GM12878 (cell line): ENCODE measurements around the gene THRB. TPM values are rescaled to one million over a fixed set of nuclear protein-coding genes. Genes with fewer than 3 reads are reported as not detected.

Experiments
- ATAC-seq: fragments of 200-7000 bp; cut with Tn5 transposase; 3 replicates; pipeline ENCODE4 v1.9.1; 2020; ENCODE audit warnings: mild to moderate bottlenecking, moderate library complexity
- BruUV-seq: library from RNA; stranded (reverse); fragments of 400-500 nt; replicated peaks from 2 replicates; lab custom pipeline; 2021; lab: Mats Ljungman, UMichigan
- CTCF ChIA-PET: fragments of 300-600 bp; sonication (Branson Sonifier 250); formaldehyde crosslinking; extraction: SDS; loops from one replicate; lab custom pipeline; 2021; ENCODE audit warnings: inconsistent platforms; lab: Yijun Ruan, JAX
- POLR2A ChIA-PET: fragments of 350-600 bp; formaldehyde crosslinking; extraction: SDS; loops from one replicate; lab custom pipeline; 2021; ENCODE audit warnings: inconsistent platforms; lab: Charles Lee
- RAD21 ChIA-PET: fragments of 300-600 bp; sonication (Branson Sonifier 250); formaldehyde crosslinking; loops from one replicate; lab custom pipeline; 2023; ENCODE audit warnings: antibody characterized with exemption; ENCODE audit not compliant: unreplicated experiment; lab: Charles Lee
- SMC1A ChIA-PET: fragments of 300-600 bp; sonication (Branson Sonifier 250); formaldehyde crosslinking; loops from one replicate; lab custom pipeline; 2023; ENCODE audit not compliant: unreplicated experiment, uncharacterized antibody; lab: Charles Lee
- DNase-seq: peaks from one replicate; pipeline ENCODE4 v3.0.0-alpha.2; 2011; ENCODE audit warnings: low read depth, low spot score
- FAIRE-seq: peaks from 3 replicates; lab custom pipeline; 2011; peaks lifted over from hg19 to GRCh38; lab: Jason Lieb, UNC
- H2AFZ ChIP-seq: 2 replicates; pipeline ENCODE4 v1.6.0; 2011; ENCODE audit warnings: low read depth, low read length, control low read depth; ENCODE audit not compliant: control insufficient read depth
- H3K27ac ChIP-seq: 2 replicates; pipeline ENCODE4 v1.5.1; 2011; ENCODE audit warnings: control low read depth; ENCODE audit not compliant: control insufficient read depth, insufficient read depth
- H3K27me3 ChIP-seq, 2 experiments: replicated peaks in 1 of 2; 2 replicates each; pipeline versions ENCODE4 v1.6.0 to v1.6.1; 2011; ENCODE audit warnings: low read length in 1 of 2; ENCODE audit not compliant: control insufficient read depth in 2 of 2, insufficient read depth in 2 of 2
- H3K36me3 ChIP-seq, 2 experiments: 2 replicates each; pipeline ENCODE4 v1.5.1; 2011; ENCODE audit warnings: low read length in 1 of 2; ENCODE audit not compliant: control insufficient read depth in 2 of 2, insufficient read depth in 2 of 2
- H3K4me1 ChIP-seq: 2 replicates; pipeline ENCODE4 v1.6.1; 2011; ENCODE audit warnings: mild to moderate bottlenecking, low read length, moderate library complexity, mixed read lengths; ENCODE audit not compliant: control insufficient read depth, insufficient read depth
- H3K4me2 ChIP-seq: 2 replicates; pipeline ENCODE4 v1.6.0; 2011; ENCODE audit warnings: control low read depth; ENCODE audit not compliant: control insufficient read depth, insufficient read depth
- H3K4me3 ChIP-seq: fragments of 200-600 bp; sonication (generic); 2 replicates; pipeline ENCODE4 v1.5.1; 2016
- H3K79me2 ChIP-seq: 2 replicates; pipeline ENCODE4 v1.6.0; 2011; ENCODE audit warnings: low read length; ENCODE audit not compliant: control insufficient read depth, insufficient read depth
- H3K9ac ChIP-seq: 2 replicates; pipeline ENCODE4 v1.8.0; 2011; ENCODE audit warnings: low read length, control low read depth, mixed read lengths; ENCODE audit not compliant: control insufficient read depth, insufficient read depth
- H3K9me3 ChIP-seq: replicated peaks from 3 replicates; pipeline ENCODE4 v1.5.1; 2011; ENCODE audit warnings: mild to moderate bottlenecking, low read length; ENCODE audit not compliant: control insufficient read depth, insufficient read depth
- H4K20me1 ChIP-seq: 2 replicates; pipeline ENCODE4 v1.6.0; 2011; ENCODE audit not compliant: control insufficient read depth, insufficient read depth
- BMI1 ChIP-seq: fragments of 450-650 bp; IDR thresholded peaks from 2 replicates; pipeline ENCODE4 v1.6.1; 2016; ENCODE audit warnings: mild to moderate bottlenecking, moderate library complexity, borderline replicate concordance
- EGR1 ChIP-seq, 2 experiments: IDR thresholded peaks; 1 replicate in 1 of 2; 2 replicates in 1 of 2; pipeline ENCODE4 v1.6.1; 2011 to 2012; ENCODE audit warnings: low read depth in 2 of 2, low read length in 2 of 2, borderline replicate concordance in 1 of 2, mild to moderate bottlenecking in 1 of 2, moderate library complexity in 1 of 2
- GATAD2B ChIP-seq: fragments of 450-650 bp; conservative IDR thresholded peaks from 2 replicates; pipeline ENCODE4 v1.6.1; 2017; ENCODE audit warnings: low read depth, mild to moderate bottlenecking, moderate library complexity
- HDAC2 ChIP-seq: fragments of 200-600 bp; sonication (generic); IDR thresholded peaks from 2 replicates; pipeline ENCODE4 v1.6.1; 2017
- MYB ChIP-seq: fragments of 150-350 bp; IDR thresholded peaks from 2 replicates; pipeline ENCODE4 v1.6.1; 2014; ENCODE audit warnings: mild to moderate bottlenecking, low read depth, low read length, borderline replicate concordance
- NFIC ChIP-seq: IDR thresholded peaks from 2 replicates; pipeline ENCODE4 v1.6.1; 2012; ENCODE audit warnings: low read depth, mild to moderate bottlenecking, inconsistent platforms, low read length, moderate library complexity
- POLR2AphosphoS5 ChIP-seq: IDR thresholded peaks from 2 replicates; pipeline ENCODE4 v1.6.1; 2011; ENCODE audit warnings: mild to moderate bottlenecking, low read length, inconsistent platforms
- SMARCA5 ChIP-seq: fragments of 450-650 bp; IDR thresholded peaks from 2 replicates; pipeline ENCODE4 v1.6.1; 2017; ENCODE audit warnings: mild to moderate bottlenecking
- SUPT20H ChIP-seq: IDR thresholded peaks from 2 replicates; pipeline ENCODE4 v1.6.1; 2011; ENCODE audit warnings: low read depth, mild to moderate bottlenecking, low read length, moderate library complexity, borderline replicate concordance; ENCODE audit not compliant: control insufficient read depth
- WRNIP1 ChIP-seq: IDR thresholded peaks from 2 replicates; pipeline ENCODE4 v1.6.1; 2011; ENCODE audit warnings: low read depth, low read length, improper control_type of control experiment, borderline replicate concordance
- YBX1 ChIP-seq: fragments of 450-650 bp; IDR thresholded peaks from 2 replicates; pipeline ENCODE4 v1.6.1; 2016; ENCODE audit warnings: antibody characterized with exemption
- ZSCAN29 ChIP-seq: fragments of 450-650 bp; IDR thresholded peaks from 2 replicates; pipeline ENCODE4 v1.6.1; 2017; ENCODE audit warnings: mild to moderate bottlenecking, moderate library complexity
- WGBS: methylation state at CpG from one replicate; pipeline ENCODE4 v1.1.6; 2016; ENCODE audit warnings: low lambda C conversion rate; ENCODE audit not compliant: insufficient replicate concordance, insufficient coverage; ENCODE audit errors: missing lambda C conversion rate; 5-methylcytosine and 5-hydroxymethylcytosine counted together
- in situ Hi-C: fragments of 300-500 bp; cut with MboI; formaldehyde crosslinking; loops from 9 replicates; pipeline ENCODE4 v1.14.3; 2018; ENCODE audit warnings: mixed read lengths
- intact Hi-C: fragments of 100-400 bp; cut with micrococcal nuclease; formaldehyde crosslinking; loops from one replicate; pipeline ENCODE4 v1.14.2; 2022; ENCODE audit not compliant: unreplicated experiment
- polyA plus RNA-seq, 11 experiments: library from polyadenylated mRNA; depleted of rRNA in 4 of 11; unstranded in 6 of 11; stranded (reverse) in 5 of 11; fragments of >200 nt; fragmentation: Nextera tagmentation in 4 of 11; fragmentation: Illumina TruSeq in 1 of 11; extraction: Ambion mirVana in 4 of 11; extraction: Trizol in 1 of 11; gene quantifications; 1 replicate in 1 of 11; 2 replicates in 10 of 11; pipeline versions ENCODE4 v1.2.1 to v1.2.3, GENCODE V29; 2011 to 2016; ENCODE audit warnings: inconsistent platforms in 2 of 11, missing spikeins in 2 of 11, low read depth in 1 of 11
- total RNA-seq, 4 experiments: library from RNA; depleted of rRNA in 3 of 4; stranded (reverse); fragments of >200 nt in 3 of 4; fragmentation: Illumina TruSeq in 1 of 4; extraction: Trizol in 1 of 4; gene quantifications; 2 replicates each; pipeline versions ENCODE4 v1.2.1 to v1.2.3, GENCODE V29; 2013 to 2021
- TF ChIP-seq, protein P1 (sequence below): fragments of 450-650 bp; IDR thresholded peaks from 2 replicates; pipeline ENCODE4 v1.6.1; 2017; ENCODE audit warnings: mild to moderate bottlenecking, low read depth, inconsistent platforms; ENCODE audit not compliant: poor library complexity, severe bottlenecking
- TF ChIP-seq, protein P2 (sequence below): fragments of 450-650 bp; formaldehyde crosslinking; IDR thresholded peaks from 2 replicates; pipeline ENCODE4 v1.4.0; 2022; ENCODE audit warnings: mild to moderate bottlenecking, moderate library complexity
- TF ChIP-seq, protein P3 (sequence below): IDR thresholded peaks from 2 replicates; pipeline ENCODE4 v1.6.1; 2012; ENCODE audit warnings: improper control_type of control experiment, low read depth, low read length; ENCODE audit not compliant: insufficient replicate concordance

Gene THRB
- total and polyA plus RNA-seq, 10 of the 15 experiments (the other 5 are each of a cell fraction or from before 2014, with no cell fraction given): 0.05 TPM; not detected in 9

DNA sequence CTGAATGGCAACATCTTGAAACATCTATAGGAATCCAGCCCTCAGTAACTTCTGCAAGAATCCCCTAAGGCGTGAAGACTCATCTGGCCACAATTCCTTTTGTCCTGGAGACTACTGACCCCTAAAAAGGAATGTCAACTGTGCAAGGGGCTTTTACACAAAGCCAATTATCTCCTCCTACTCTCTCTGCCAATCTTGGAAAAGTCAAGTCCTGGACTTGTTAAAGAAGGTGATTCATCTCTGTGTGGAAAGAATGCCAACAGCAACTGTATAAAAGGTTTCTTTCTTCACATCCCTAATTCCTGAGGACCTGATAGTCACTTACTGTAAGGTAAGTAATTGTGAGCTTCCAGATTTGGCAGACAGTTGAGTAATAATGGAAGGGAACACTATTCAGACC lies 22.3 kb downstream of the THRB start:
- Histone ChIP-seq H3K9me3 (no peaks in the 10 kb centered on the region), H3K4me2 (no peak overlapping the region), H3K9ac (no peak overlapping the region), H3K27me3 (no peaks in the 10 kb centered on the region), H3K79me2 (no peaks in the 10 kb centered on the region), H3K36me3 (no peaks in the 10 kb centered on the region), H3K4me3 (no peak overlapping the region), H3K4me1 (no peaks in the 10 kb centered on the region), H2AFZ (no peak overlapping the region), H4K20me1 (no peaks in the 10 kb centered on the region), H3K27ac (no peak overlapping the region)
- ChIA-PET POLR2A (no interaction called here), CTCF (no interaction called here), RAD21 (no interaction called here), SMC1A (no interaction called here)
- FAIRE-seq: no peak
- no peak for DNase-seq
- WGBS: 6% methylated on average over 1 of the region's 1 CpG
- in situ Hi-C loops: no loop called here
- BruUV-seq: no TSS peak
- intact Hi-C loops: no loop called here
- ATAC-seq: no peak
- TF ChIP-seq YBX1 (no peak), EGR1 (IDR thresholded peaks at IDR 0.05; ENCODE audit: borderline replicate concordance in 1 of 2, low read depth in 2 of 2, low read length in 2 of 2) (no peak), NFIC (no peak), POLR2AphosphoS5 (no peak), GATAD2B (no peak), SMARCA5 (no peak), WRNIP1 (no peak), SUPT20H (no peak), MYB (no peak), BMI1 (no peak), ZSCAN29 (no peak), HDAC2 (no peak)
- TF ChIP-seq, protein P1, sequence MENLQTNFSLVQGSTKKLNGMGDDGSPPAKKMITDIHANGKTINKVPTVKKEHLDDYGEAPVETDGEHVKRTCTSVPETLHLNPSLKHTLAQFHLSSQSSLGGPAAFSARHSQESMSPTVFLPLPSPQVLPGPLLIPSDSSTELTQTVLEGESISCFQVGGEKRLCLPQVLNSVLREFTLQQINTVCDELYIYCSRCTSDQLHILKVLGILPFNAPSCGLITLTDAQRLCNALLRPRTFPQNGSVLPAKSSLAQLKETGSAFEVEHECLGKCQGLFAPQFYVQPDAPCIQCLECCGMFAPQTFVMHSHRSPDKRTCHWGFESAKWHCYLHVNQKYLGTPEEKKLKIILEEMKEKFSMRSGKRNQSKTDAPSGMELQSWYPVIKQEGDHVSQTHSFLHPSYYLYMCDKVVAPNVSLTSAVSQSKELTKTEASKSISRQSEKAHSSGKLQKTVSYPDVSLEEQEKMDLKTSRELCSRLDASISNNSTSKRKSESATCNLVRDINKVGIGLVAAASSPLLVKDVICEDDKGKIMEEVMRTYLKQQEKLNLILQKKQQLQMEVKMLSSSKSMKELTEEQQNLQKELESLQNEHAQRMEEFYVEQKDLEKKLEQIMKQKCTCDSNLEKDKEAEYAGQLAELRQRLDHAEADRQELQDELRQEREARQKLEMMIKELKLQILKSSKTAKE: no peak
- TF ChIP-seq, protein P2, sequence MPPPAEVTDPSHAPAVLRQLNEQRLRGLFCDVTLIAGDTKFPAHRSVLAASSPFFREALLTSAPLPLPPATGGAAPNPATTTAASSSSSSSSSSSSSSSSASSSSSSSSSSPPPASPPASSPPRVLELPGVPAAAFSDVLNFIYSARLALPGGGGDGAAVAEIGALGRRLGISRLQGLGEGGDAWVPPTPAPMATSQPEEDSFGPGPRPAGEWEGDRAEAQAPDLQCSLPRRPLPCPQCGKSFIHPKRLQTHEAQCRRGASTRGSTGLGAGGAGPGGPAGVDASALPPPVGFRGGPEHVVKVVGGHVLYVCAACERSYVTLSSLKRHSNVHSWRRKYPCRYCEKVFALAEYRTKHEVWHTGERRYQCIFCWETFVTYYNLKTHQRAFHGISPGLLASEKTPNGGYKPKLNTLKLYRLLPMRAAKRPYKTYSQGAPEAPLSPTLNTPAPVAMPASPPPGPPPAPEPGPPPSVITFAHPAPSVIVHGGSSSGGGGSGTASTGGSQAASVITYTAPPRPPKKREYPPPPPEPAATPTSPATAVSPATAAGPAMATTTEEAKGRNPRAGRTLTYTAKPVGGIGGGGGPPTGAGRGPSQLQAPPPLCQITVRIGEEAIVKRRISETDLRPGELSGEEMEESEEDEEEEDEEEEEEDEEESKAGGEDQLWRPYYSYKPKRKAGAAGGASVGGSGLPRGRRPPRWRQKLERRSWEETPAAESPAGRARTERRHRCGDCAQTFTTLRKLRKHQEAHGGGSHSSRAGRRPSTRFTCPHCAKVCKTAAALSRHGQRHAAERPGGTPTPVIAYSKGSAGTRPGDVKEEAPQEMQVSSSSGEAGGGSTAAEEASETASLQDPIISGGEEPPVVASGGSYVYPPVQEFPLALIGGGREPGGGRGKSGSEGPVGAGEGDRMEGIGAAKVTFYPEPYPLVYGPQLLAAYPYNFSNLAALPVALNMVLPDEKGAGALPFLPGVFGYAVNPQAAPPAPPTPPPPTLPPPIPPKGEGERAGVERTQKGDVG: no peak
- TF ChIP-seq, protein P3, sequence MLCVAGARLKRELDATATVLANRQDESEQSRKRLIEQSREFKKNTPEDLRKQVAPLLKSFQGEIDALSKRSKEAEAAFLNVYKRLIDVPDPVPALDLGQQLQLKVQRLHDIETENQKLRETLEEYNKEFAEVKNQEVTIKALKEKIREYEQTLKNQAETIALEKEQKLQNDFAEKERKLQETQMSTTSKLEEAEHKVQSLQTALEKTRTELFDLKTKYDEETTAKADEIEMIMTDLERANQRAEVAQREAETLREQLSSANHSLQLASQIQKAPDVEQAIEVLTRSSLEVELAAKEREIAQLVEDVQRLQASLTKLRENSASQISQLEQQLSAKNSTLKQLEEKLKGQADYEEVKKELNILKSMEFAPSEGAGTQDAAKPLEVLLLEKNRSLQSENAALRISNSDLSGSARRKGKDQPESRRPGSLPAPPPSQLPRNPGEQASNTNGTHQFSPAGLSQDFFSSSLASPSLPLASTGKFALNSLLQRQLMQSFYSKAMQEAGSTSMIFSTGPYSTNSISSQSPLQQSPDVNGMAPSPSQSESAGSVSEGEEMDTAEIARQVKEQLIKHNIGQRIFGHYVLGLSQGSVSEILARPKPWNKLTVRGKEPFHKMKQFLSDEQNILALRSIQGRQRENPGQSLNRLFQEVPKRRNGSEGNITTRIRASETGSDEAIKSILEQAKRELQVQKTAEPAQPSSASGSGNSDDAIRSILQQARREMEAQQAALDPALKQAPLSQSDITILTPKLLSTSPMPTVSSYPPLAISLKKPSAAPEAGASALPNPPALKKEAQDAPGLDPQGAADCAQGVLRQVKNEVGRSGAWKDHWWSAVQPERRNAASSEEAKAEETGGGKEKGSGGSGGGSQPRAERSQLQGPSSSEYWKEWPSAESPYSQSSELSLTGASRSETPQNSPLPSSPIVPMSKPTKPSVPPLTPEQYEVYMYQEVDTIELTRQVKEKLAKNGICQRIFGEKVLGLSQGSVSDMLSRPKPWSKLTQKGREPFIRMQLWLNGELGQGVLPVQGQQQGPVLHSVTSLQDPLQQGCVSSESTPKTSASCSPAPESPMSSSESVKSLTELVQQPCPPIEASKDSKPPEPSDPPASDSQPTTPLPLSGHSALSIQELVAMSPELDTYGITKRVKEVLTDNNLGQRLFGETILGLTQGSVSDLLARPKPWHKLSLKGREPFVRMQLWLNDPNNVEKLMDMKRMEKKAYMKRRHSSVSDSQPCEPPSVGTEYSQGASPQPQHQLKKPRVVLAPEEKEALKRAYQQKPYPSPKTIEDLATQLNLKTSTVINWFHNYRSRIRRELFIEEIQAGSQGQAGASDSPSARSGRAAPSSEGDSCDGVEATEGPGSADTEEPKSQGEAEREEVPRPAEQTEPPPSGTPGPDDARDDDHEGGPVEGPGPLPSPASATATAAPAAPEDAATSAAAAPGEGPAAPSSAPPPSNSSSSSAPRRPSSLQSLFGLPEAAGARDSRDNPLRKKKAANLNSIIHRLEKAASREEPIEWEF: no peak
